ENCODE results near the gene UPB1. TPM values are rescaled to one million over a fixed set of nuclear protein-coding genes. Genes with fewer than 3 reads are reported as not detected.

UPB1 gene
- total and polyA plus RNA-seq, 2 experiments from 2014 or later: 0.13 TPM; not detected in 1

DNA sequence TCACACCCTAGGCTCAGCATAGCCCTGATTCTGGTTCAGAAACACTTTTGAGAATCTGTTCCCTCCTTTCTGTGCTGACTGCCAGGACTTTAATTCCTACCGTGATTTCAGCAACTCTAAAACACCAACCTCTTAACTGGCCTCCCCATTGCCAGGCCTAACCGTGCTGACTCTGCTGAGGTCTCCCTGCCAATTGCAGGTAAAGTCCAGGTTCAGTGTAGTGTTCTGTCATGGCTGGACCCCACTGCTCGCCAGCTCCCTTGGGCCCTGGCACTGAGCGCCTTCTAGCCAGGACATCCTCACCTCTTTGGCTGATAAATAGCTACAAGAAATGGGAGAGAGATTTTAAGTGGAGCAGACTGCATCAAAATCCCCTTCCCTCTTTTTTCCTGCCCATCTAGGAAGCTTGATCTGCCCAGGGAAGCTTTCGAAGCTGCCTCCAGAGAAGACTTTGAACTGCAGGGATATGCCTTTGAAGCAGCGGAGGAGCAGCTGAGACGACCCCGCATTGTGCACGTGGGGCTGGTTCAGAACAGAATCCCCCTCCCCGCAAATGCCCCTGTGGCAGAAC, 4.7 kb downstream of the UPB1 start:
- TF ChIP-seq EZH2 (IDR thresholded peaks at IDR 0.05; ENCODE audit: low read depth, unreplicated experiment) (no peak), EZH2phosphoT487 (IDR thresholded peaks at IDR 0.05; ENCODE audit: unreplicated experiment) (no peak), ETS1 (IDR thresholded peaks at IDR 0.05) (no peak), POLR2AphosphoS5 (IDR thresholded peaks at IDR 0.05; ENCODE audit: low read depth) (no peak), ZNF114 (CRISPR knock-in tag; IDR thresholded peaks at IDR 0.05) (no peak), STAT1 (IDR thresholded peaks at IDR 0.05; ENCODE audit: unreplicated experiment) (no peak), NANOG (IDR thresholded peaks at IDR 0.05; ENCODE audit: borderline replicate concordance) (no peak), ZNF462 (CRISPR knock-in tag; IDR thresholded peaks at IDR 0.05) (no peak), JUNB (IDR thresholded peaks at IDR 0.05; ENCODE audit: unreplicated experiment) (no peak), CTCF (conservative IDR thresholded peaks at IDR 0.05; ENCODE audit: low read depth in 2 of 2) (no peak)
- TF ChIP-seq, protein P1, sequence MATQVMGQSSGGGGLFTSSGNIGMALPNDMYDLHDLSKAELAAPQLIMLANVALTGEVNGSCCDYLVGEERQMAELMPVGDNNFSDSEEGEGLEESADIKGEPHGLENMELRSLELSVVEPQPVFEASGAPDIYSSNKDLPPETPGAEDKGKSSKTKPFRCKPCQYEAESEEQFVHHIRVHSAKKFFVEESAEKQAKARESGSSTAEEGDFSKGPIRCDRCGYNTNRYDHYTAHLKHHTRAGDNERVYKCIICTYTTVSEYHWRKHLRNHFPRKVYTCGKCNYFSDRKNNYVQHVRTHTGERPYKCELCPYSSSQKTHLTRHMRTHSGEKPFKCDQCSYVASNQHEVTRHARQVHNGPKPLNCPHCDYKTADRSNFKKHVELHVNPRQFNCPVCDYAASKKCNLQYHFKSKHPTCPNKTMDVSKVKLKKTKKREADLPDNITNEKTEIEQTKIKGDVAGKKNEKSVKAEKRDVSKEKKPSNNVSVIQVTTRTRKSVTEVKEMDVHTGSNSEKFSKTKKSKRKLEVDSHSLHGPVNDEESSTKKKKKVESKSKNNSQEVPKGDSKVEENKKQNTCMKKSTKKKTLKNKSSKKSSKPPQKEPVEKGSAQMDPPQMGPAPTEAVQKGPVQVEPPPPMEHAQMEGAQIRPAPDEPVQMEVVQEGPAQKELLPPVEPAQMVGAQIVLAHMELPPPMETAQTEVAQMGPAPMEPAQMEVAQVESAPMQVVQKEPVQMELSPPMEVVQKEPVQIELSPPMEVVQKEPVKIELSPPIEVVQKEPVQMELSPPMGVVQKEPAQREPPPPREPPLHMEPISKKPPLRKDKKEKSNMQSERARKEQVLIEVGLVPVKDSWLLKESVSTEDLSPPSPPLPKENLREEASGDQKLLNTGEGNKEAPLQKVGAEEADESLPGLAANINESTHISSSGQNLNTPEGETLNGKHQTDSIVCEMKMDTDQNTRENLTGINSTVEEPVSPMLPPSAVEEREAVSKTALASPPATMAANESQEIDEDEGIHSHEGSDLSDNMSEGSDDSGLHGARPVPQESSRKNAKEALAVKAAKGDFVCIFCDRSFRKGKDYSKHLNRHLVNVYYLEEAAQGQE (IDR thresholded peaks at IDR 0.05; ENCODE audit: unreplicated experiment): no peak
- H3K4me3 Mint-ChIP-seq: no peak overlapping the region
- 0 out of 2 replicates have a peak overlapping the region, but pooled peaks have one; percentile 52 for H2AFZ ChIP-seq
- H3K4me3 ChIP-seq: no peak overlapping the region
- H3K9me2 ChIP-seq (ENCODE audit: insufficient read depth): no peaks in the 10 kb centered on the region
- H3K27me3 ChIP-seq (ENCODE audit: insufficient read depth): peaks cover 22% of the 10 kb centered on the region
- DNase-seq (ENCODE audit: low spot score) (no peak), ATAC-seq (no peak)
- H3K27ac Mint-ChIP-seq: no peak overlapping the region
- H3K9me3 Mint-ChIP-seq: peaks cover 12% of the 10 kb centered on the region; the same call in 2 of the 3 replicates
- H4K20me1 ChIP-seq (replicated peaks; ENCODE audit: insufficient read depth): no peaks in the 10 kb centered on the region; the same call in 1 of the 2 replicates
- H3K27ac ChIP-seq (ENCODE audit: low read depth): no peak overlapping the region
- peaks cover 6% of the 10 kb centered on the region; the same call in 2 of the 3 replicates for H3K36me3 Mint-ChIP-seq (ENCODE audit: low read depth)
- H3K4me1 ChIP-seq (ENCODE audit: insufficient read depth): no peaks in the 10 kb centered on the region
- H3K27me3 Mint-ChIP-seq (ENCODE audit: insufficient read depth, low read depth, poor library complexity): peaks cover 20% of the 10 kb centered on the region
- no peaks in the 10 kb centered on the region for H3F3A ChIP-seq (replicated peaks; ENCODE audit: low read depth)
- H3K36me3 ChIP-seq (ENCODE audit: insufficient read depth): no peaks in the 10 kb centered on the region; the same call in 1 of the 2 replicates
- H3K79me2 ChIP-seq (replicated peaks; ENCODE audit: insufficient read depth): no peaks in the 10 kb centered on the region
- H3K4me2 ChIP-seq: no peak overlapping the region
- H3K4me1 Mint-ChIP-seq: peaks cover 7% of the 10 kb centered on the region; the same call in 2 of the 3 replicates
